Osteoblast (primary cell): ENCODE data around the gene TMEM229B. TPM values are rescaled to one million over a fixed set of nuclear protein-coding genes. Genes with fewer than 3 reads are reported as not detected.

ENCODE experiments used
- DNase-seq: peaks from one replicate; pipeline ENCODE4 v3.0.0; 2011; ENCODE audit warnings: low spot score, mixed read lengths; ENCODE audit not compliant: insufficient read length; ENCODE audit errors: missing footprints
- H2AFZ ChIP-seq: 2 replicates; pipeline ENCODE4 v1.6.0; 2011; ENCODE audit warnings: mild to moderate bottlenecking, low read length
- H3K27ac ChIP-seq: 2 replicates; pipeline ENCODE4 v1.5.1; 2011; ENCODE audit warnings: mild to moderate bottlenecking, low read depth, low read length, moderate library complexity
- H3K27me3 ChIP-seq: 2 replicates; pipeline ENCODE4 v1.6.0; 2012; ENCODE audit warnings: mild to moderate bottlenecking, control low read depth, inconsistent platforms, low read length, moderate library complexity; ENCODE audit not compliant: insufficient read depth
- H3K36me3 ChIP-seq: 2 replicates; pipeline ENCODE4 v1.5.1; 2011; ENCODE audit warnings: mild to moderate bottlenecking, low read length, control low read depth, moderate library complexity; ENCODE audit not compliant: insufficient read depth
- H3K4me1 ChIP-seq: 2 replicates; pipeline ENCODE4 v1.5.1; 2011; ENCODE audit warnings: mild to moderate bottlenecking, low read length, control low read depth, moderate library complexity; ENCODE audit not compliant: insufficient read depth
- H3K4me2 ChIP-seq: 2 replicates; pipeline ENCODE4 v1.6.0; 2011; ENCODE audit warnings: mild to moderate bottlenecking, low read length; ENCODE audit not compliant: insufficient read depth
- H3K4me3 ChIP-seq: fragments of 200-600 bp; sonication (generic); 3 replicates; pipeline ENCODE4 v1.5.1; 2012; ENCODE audit warnings: mild to moderate bottlenecking, low read length, inconsistent platforms; ENCODE audit not compliant: insufficient read depth
- H3K79me2 ChIP-seq: 2 replicates; pipeline ENCODE4 v1.6.0; 2012; ENCODE audit warnings: mild to moderate bottlenecking, low read length, control low read depth, inconsistent platforms; ENCODE audit not compliant: insufficient read depth
- H3K9me3 ChIP-seq: 2 replicates; pipeline ENCODE4 v1.5.1; 2011; ENCODE audit warnings: low read depth, low read length, control low read depth
- H4K20me1 ChIP-seq: 2 replicates; pipeline ENCODE4 v1.6.0; 2012; ENCODE audit warnings: mild to moderate bottlenecking, low read length, control low read depth; ENCODE audit not compliant: insufficient read depth
- total RNA-seq: library from RNA; depleted of rRNA; stranded (reverse); fragments of >200 nt; gene quantifications from 2 replicates; pipeline ENCODE4 v1.2.3, GENCODE V29; 2012
- TF ChIP-seq, protein P1 (sequence below): IDR thresholded peaks from 2 replicates; pipeline ENCODE4 v1.5.1; 2011; ENCODE audit warnings: mild to moderate bottlenecking, low read depth, low read length, moderate library complexity; ENCODE audit errors: extremely low read depth

TMEM229B gene
- total RNA-seq, 1 donor, result 5.8 TPM

DNA sequence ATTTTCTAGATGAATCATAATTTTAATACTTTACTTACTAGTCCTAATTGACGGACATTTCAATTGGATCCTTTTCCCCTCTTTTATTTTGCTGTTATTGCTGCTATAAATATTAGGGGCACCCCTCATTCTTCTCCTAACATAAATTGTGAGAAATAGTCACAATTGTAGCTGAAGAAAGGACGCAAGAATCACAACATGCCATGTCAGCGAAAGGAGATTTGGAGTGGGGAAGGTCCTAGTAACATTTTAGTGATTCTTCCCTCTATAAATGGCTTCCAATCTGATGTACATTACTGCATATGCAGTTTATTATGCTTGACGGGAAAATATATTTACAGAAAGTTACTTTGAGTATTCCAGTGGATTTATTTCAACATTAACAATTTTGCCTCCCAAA is 36.9 kb upstream of the TMEM229B start:
- H2AFZ ChIP-seq, result no peak overlapping the region
- H4K20me1 ChIP-seq, result no peaks in the 10 kb centered on the region
- no peaks in the 10 kb centered on the region for H3K36me3 ChIP-seq
- no peak overlapping the region for H3K27ac ChIP-seq
- no peak overlapping the region for H3K4me2 ChIP-seq
- H3K4me3 ChIP-seq, result no peak overlapping the region
- DNase-seq, result no peak
- H3K9me3 ChIP-seq, result no peaks in the 10 kb centered on the region
- H3K4me1 ChIP-seq, result no peaks in the 10 kb centered on the region
- peaks cover 50% of the 10 kb centered on the region for H3K27me3 ChIP-seq
- H3K79me2 ChIP-seq, result no peaks in the 10 kb centered on the region
- TF ChIP-seq, protein P1, sequence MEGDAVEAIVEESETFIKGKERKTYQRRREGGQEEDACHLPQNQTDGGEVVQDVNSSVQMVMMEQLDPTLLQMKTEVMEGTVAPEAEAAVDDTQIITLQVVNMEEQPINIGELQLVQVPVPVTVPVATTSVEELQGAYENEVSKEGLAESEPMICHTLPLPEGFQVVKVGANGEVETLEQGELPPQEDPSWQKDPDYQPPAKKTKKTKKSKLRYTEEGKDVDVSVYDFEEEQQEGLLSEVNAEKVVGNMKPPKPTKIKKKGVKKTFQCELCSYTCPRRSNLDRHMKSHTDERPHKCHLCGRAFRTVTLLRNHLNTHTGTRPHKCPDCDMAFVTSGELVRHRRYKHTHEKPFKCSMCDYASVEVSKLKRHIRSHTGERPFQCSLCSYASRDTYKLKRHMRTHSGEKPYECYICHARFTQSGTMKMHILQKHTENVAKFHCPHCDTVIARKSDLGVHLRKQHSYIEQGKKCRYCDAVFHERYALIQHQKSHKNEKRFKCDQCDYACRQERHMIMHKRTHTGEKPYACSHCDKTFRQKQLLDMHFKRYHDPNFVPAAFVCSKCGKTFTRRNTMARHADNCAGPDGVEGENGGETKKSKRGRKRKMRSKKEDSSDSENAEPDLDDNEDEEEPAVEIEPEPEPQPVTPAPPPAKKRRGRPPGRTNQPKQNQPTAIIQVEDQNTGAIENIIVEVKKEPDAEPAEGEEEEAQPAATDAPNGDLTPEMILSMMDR, result no peak

DNA sequence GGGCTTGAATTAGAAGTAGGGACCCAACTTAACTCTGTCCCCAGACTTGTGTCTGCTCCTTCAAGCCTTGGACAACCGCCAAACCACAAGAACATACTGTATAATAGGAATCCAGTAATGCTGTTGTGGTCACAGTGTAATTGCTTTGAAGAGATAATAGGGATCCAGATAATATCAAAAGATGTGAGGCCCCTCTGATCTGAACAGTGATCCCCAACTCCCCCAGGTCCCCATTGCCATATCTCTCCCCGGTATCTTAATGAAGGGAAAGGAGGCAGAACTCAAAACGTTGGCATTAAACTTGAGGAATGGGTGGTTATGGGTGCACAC is 36.1 kb upstream of the TMEM229B start:
- no peaks in the 10 kb centered on the region for H3K9me3 ChIP-seq
- no peak overlapping the region for H3K27ac ChIP-seq
- no peaks in the 10 kb centered on the region for H4K20me1 ChIP-seq
- no peaks in the 10 kb centered on the region for H3K36me3 ChIP-seq
- H3K4me2 ChIP-seq, result no peak overlapping the region
- H3K4me1 ChIP-seq, result no peaks in the 10 kb centered on the region
- peaks cover 55% of the 10 kb centered on the region for H3K27me3 ChIP-seq
- no peaks in the 10 kb centered on the region for H3K79me2 ChIP-seq
- TF ChIP-seq, protein P1, result no peak
- no peak for DNase-seq
- no peak overlapping the region for H2AFZ ChIP-seq
- no peak overlapping the region for H3K4me3 ChIP-seq

GRCh38 chr14:67523764-67524633 is 35.5 kb upstream of the TMEM229B start:
- no peak overlapping the region for H3K27ac ChIP-seq
- H3K36me3 ChIP-seq, result no peaks in the 10 kb centered on the region
- no peak for DNase-seq
- H3K4me1 ChIP-seq, result no peaks in the 10 kb centered on the region
- H3K27me3 ChIP-seq, result peaks cover 58% of the 10 kb centered on the region
- H2AFZ ChIP-seq, result no peak overlapping the region
- H3K4me3 ChIP-seq, result no peak overlapping the region
- H3K79me2 ChIP-seq, result no peaks in the 10 kb centered on the region
- TF ChIP-seq, protein P1, result no peak
- H3K9me3 ChIP-seq, result no peaks in the 10 kb centered on the region
- H3K4me2 ChIP-seq, result no peak overlapping the region
- H4K20me1 ChIP-seq, result no peaks in the 10 kb centered on the region

GRCh38 chr14:67522270-67522669 is 33.7 kb upstream of the TMEM229B start:
- DNase-seq, result no peak

More at GRCh38 chr14:67522270-67522669, 33.7 kb upstream of the TMEM229B start:
- Histone ChIP-seq H3K4me1 (no peaks in the 10 kb centered on the region), H4K20me1 (no peaks in the 10 kb centered on the region), H3K27me3 (peaks cover 72% of the 10 kb centered on the region), H3K27ac (no peak overlapping the region), H3K9me3 (no peaks in the 10 kb centered on the region), H3K4me3 (no peak overlapping the region), H3K4me2 (no peak overlapping the region), H2AFZ (no peak overlapping the region), H3K79me2 (no peaks in the 10 kb centered on the region), H3K36me3 (no peaks in the 10 kb centered on the region)
- TF ChIP-seq, protein P1, result no peak
